VCaP (cell line): ENCODE results near the gene KRT79.

Experiments
- H3K27ac ChIP-seq: fragments of 450-650 bp; 2 replicates; pipeline ENCODE4 v1.5.1; 2017
- TF ChIP-seq, protein P1 (sequence below): fragments of 450-650 bp; conservative IDR thresholded peaks from 2 replicates; pipeline ENCODE4 v1.5.1; 2017; ENCODE audit warnings: mild to moderate bottlenecking, moderate library complexity

KRT79 gene

DNA sequence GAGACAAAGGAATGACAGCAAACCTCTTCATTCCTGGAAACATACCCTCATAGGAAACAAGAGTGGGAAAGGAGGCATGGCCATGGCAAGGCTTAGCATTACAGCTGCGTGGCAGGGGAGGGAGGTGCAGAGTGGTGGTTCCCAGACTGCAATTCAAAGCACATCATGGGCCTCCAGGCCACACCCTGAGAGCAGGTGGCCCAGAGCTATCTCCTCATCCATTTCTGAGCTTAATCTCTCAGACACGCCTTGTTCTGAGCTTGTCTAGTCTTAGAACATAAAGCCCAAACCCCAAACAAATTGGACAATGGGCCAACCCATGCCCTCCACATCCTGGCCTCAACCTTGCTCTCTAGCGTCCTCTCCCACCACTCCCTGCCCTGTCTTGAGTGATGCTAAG is 32.3 kb downstream of the KRT79 start:
- H3K27ac ChIP-seq, result peak overlapping the region; percentile 69; the same call in 1 of the 2 replicates
- TF ChIP-seq, protein P1, sequence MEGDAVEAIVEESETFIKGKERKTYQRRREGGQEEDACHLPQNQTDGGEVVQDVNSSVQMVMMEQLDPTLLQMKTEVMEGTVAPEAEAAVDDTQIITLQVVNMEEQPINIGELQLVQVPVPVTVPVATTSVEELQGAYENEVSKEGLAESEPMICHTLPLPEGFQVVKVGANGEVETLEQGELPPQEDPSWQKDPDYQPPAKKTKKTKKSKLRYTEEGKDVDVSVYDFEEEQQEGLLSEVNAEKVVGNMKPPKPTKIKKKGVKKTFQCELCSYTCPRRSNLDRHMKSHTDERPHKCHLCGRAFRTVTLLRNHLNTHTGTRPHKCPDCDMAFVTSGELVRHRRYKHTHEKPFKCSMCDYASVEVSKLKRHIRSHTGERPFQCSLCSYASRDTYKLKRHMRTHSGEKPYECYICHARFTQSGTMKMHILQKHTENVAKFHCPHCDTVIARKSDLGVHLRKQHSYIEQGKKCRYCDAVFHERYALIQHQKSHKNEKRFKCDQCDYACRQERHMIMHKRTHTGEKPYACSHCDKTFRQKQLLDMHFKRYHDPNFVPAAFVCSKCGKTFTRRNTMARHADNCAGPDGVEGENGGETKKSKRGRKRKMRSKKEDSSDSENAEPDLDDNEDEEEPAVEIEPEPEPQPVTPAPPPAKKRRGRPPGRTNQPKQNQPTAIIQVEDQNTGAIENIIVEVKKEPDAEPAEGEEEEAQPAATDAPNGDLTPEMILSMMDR, result no peak

DNA sequence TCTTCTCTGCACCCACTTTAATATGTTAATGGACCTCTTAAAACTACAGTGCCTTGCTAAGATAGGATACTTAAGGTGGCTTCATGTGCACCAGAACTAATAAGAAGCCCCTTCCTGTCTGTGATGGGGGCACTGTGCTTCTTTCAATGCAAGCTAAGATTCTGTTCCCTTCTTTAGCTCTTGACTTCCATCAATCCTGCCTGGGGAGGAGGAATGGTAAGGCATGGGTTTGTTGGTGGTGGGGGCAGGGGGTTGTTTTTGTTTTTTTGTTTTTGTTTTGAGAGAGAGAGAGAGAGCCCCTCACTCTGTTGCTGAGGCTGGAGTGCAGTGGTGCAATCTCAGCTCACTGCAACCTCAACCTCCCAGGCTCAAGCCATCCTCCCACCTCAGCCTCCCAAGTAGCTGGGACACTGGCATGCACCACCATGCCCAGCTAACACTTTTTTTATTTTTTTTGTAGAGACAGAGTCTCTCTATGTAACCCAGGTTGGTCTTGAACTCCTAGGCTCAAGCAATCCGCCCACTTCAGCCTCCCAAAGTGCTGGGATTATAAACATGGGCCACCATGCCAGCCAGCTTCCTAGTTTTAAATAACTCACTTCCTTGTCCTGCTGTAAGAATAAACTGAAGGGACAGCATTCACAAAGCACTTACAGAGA is 33.7 kb downstream of the KRT79 start:
- TF ChIP-seq, protein P1, result no peak

DNA sequence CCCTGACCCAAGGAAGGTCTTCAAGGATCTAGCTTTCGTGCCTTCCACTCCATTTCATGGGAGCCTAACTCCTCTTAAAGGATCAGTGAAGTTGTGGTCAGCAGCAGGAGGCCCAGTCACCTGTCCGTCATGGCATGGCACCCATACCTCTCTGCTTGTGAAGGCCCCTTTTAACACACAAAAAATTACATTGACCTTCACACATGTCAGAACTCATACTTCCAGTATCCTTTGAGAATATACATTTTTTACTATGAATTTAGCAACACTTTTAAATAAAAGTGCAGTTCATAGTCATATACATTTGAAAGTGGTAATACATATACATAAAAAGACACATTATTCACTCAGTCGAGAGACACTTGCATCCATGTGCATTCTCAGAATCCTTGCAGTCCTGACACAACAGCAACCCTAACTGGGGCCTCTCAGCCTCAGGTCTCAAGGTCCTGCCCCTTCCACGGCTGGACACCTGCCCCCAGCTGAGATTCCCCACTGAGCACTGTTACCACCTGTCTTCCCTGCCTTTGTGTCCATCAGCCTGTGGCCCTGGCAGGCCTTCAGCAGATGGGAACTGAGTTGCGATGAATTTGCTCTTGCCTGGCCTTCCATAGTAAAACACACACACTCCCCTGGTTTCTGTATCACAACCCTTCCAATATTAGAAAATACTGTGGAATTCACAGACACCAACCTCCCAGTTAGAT is 34.5 kb downstream of the KRT79 start:
- H3K27ac ChIP-seq, result peak overlapping the region; percentile 69; the same call in 1 of the 2 replicates
- TF ChIP-seq, protein P1, result no peak

More for the DNA sequence above, 33.7 kb downstream of the KRT79 start:
- peak overlapping the region; percentile 69 for H3K27ac ChIP-seq

DNA sequence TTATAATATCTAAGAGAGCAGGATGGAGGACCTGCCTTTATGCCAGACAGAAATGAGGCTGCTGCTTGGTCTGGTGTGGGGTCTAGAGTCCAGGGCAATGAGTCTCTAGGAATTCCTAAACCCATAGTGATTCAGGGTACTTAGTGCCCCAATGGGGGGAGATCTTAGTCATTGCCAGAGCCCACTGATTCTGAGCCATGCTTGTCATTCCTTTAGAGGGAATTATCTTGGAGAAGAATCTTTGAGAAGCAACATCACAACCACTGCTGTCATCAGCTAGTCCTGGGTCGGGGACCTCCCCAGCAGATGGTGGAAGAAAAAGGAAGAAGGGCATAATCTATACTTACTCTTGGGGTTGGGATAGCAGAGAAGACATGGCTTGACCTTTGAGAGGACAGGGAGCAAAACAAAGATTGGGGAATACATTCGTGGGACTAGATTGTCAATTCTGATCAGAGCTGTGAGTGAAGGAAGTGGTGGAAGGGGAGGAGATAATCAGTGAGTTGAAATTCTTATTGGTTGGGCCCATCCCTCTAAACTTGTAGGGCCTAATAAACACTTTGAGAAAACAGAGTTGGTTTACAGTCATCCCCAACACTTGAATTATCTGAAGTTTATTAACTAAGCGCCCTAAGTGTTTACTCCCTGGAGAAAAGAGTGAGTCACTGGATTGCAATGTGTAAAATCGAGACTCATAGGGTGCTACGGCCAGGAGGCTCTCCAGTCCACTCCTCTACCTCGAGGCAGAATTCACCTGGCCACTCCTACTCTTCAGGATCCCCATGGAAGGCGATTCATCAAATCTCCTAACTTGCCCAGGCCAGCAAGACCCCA is 35.2 kb downstream of the KRT79 start:
- no peak overlapping the region for H3K27ac ChIP-seq
- TF ChIP-seq, protein P1, result no peak

DNA sequence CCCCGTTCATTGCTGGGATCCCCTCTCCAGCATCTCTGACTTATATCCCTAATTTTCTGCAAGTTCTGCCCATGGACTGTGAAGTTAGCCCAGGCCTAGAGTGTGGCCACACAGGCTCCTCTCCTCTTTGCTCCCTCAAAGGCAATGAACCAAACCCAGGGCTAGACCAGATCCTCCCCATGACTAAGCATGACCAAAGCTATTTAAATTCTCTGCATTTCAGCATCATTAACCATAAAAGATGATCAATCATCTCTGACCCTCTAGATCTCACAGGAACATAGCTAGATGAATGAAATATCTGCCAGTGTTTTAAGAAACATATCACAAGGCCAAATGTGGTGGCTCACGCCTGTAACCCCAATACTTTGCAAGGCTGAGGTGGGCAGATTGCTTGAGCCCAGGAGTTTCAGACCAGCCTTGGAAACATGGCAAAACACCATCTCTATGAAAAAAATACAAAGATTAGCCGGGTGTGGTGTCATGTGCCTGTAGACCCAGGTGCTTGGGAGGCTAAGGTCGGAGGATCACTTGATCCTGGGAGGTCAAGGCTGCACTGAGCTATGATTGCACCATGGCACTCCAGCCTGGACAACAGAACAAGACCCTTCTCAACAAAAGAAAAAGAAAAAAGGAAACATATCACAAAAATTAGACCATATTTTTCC is 36.0 kb downstream of the KRT79 start:
- no peak overlapping the region for H3K27ac ChIP-seq
- TF ChIP-seq, protein P1, result no peak

DNA sequence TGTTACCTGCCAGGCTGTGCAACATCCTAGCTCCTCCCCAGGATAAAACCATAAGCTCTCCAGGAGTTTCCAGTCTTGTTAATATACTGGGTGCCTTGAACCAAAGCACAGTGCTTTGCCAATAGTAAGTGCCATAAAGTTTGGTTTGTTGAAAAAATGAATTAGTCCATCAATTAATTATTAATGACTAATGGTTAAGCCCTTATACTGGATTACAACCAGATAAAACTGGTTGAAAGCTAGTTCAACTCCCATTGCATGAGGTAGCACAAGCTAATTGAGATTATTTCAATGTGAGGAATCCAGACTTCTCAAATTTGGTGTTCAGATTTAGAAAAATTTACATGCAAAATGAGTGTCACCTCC is 36.6 kb downstream of the KRT79 start:
- TF ChIP-seq, protein P1, result no peak

More for the DNA sequence above, 36.6 kb downstream of the KRT79 start:
- H3K27ac ChIP-seq, result no peak overlapping the region
